WI38 (cell line): ENCODE data around the gene ADAM23.

ENCODE experiments used
- H3K4me3 ChIP-seq: 2 replicates; pipeline ENCODE4 v1.5.1; 2011; ENCODE audit warnings: low read depth, mild to moderate bottlenecking, control low read depth, low read length
- CTCF ChIP-seq: IDR thresholded peaks from 2 replicates; pipeline ENCODE4 v1.5.1; 2012; ENCODE audit warnings: low read depth, mild to moderate bottlenecking, control low read depth, low read length

Gene ADAM23

DNA sequence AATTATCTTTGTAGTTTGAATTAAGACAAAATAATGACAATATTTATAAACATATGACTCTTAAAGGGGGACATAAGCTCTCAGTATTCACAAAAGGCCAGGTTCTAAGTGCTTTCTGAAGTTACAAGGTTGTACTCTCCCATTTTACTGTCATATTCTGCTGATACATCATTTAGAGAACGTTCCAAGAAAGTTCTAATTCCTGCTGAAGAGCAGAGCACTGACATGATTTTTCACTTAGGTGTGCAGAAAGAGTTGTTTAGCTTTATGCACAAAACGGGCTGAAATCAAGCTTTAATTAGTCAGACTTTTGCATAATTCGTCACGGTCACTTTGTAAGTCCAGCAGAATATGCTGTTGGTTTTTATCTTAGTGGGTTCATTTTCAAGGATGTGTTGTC is 37.3 kb downstream of the ADAM23 start:
- TF ChIP-seq CTCF: no peak
- H3K4me3 ChIP-seq: no peak overlapping the region

DNA sequence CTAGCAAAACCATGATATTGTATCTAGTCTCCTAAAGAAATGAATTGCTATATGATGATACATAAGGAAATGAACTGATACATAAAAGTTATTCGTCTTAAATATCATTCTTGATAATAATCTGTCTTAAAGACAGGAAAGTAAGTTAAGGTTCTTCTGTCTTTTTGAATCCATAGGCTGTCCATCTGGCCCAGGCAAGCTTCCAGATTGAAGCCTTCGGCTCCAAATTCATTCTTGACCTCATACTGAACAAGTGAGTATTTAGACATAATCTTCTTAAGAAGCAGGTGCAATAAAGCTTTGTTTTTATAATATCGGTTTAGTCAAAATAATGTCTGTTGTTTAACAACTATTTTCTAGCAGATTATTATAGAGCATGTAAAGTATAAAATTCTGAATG is 37.7 kb downstream of the ADAM23 start:
- no peak overlapping the region for H3K4me3 ChIP-seq
- TF ChIP-seq CTCF: no peak

DNA sequence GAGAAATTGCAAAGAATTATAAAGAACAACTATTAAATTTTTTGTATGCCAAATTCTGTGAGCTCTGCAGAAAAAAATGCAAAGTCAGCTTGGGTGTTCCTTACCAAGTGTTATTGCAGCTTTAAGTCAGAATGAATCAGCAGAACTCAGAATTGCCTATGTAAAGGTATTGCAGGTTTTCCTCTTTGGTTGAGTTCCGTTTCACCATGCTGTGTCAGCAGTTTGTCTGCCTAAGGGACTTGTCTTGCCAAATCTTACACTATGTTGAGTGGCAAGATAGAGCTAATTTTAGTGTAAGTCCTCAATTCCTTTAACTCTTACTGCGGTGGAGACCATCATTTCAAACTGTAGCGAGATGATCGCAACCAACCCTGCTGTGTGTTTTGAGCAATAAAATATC is 38.8 kb downstream of the ADAM23 start:
- H3K4me3 ChIP-seq: no peak overlapping the region
- no peak for TF ChIP-seq CTCF

- no peak for TF ChIP-seq CTCF
- no peak overlapping the region for H3K4me3 ChIP-seq
Measured at GRCh38 chr2:206482633-206483032, 39.3 kb downstream of the ADAM23 start.

DNA sequence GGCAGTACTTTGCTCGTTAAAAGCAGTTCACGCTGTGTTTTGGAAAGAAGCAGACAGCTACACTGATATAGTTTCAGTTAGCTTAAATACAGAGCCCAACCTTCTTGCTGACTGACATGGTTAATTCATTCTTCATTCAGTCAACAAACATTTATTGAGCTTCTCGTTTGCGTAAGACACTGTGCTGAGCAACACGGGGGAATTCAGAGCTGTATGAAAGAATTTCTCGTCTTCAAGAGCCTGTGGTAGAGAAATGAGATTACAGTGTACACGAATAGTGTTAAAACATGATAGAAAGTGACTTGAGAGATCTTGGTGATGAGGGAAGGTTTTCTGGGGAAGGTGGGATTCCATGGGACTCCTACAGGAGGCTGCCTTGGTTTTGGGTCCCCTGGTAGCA is 44.7 kb downstream of the ADAM23 start:
- no peak overlapping the region for H3K4me3 ChIP-seq
- TF ChIP-seq CTCF: no peak

DNA sequence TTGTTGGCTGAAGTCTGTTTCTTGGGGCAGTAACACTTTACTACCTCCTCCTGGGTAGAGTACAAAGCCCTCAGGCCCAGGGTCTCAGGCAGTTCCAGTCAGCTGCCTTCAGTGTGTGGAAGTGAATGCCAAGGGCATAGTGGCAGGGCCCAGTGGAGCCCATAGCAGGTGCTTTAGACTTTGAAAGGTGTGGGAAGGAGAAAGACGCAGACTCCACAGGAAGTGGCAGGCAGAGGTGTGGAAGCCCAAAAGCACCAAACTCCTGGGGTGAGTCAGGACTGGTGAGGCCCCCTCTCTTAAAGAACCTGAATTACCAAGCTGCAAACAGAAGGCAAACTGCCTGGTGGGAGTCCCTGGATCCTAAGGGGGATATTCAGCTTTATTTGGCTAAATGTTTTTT is 45.3 kb downstream of the ADAM23 start:
- TF ChIP-seq CTCF: no peak
- H3K4me3 ChIP-seq: no peak overlapping the region

DNA sequence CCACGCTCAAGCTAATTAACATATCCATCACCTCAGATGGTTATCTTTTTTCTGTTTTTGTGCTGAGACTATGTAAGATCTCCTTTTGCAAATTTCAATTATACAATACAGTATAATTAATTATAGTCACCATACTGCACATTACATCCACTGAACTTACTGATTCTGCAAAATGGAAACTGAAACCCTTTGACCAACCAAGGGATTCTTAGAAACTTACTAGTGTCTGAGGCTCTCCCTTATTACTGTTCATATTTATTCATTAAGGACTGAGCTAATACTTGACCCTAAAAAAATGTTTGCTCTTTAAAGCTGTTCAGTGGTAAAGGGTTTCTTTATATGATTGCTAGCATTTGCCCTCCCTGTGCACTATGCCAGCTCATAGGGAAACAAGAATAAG is 50.7 kb downstream of the ADAM23 start:
- no peak for TF ChIP-seq CTCF

More for the DNA sequence above, 50.7 kb downstream of the ADAM23 start:
- no peak overlapping the region for H3K4me3 ChIP-seq
